Smooth muscle cell (in vitro differentiated cells): ENCODE results near the gene TMED6. TPM values are rescaled to one million over a fixed set of nuclear protein-coding genes. Genes with fewer than 3 reads are reported as not detected.
"Not testable (repeated sequence)": the region's sequence is repeated elsewhere in the genome, so short reads cannot be mapped to it uniquely, and the experiment has no call there.

ENCODE experiments used
- DNase-seq: peaks from one replicate; lab custom pipeline; 2025; ENCODE audit not compliant: unreplicated experiment; lab: John Stamatoyannopoulos, UW
- H2AFZ ChIP-seq: fragments of 200-600 bp; sonication (generic); 2 replicates; pipeline ENCODE4 v1.6.0; 2016; ENCODE audit warnings: antibody characterized with exemption, low read depth, mild to moderate bottlenecking
- H3F3A ChIP-seq: fragments of 200-600 bp; sonication (generic); 2 replicates; pipeline ENCODE4 v1.6.0; 2017; ENCODE audit warnings: antibody characterized with exemption, low read depth
- H3K27ac ChIP-seq: fragments of 200-600 bp; sonication (generic); 2 replicates; pipeline ENCODE4 v1.5.1; 2016; ENCODE audit warnings: low read depth, mild to moderate bottlenecking
- H3K27me3 ChIP-seq: fragments of 200-600 bp; sonication (generic); 2 replicates; pipeline ENCODE4 v1.6.1; 2016; ENCODE audit warnings: low read depth, mild to moderate bottlenecking
- H3K36me3 ChIP-seq: fragments of 200-600 bp; sonication (generic); 2 replicates; pipeline ENCODE4 v1.5.1; 2016; ENCODE audit warnings: low read depth
- H3K4me1 ChIP-seq: fragments of 200-600 bp; sonication (generic); 2 replicates; pipeline ENCODE4 v1.5.1; 2016; ENCODE audit warnings: low read depth
- H3K4me2 ChIP-seq: fragments of 200-600 bp; sonication (generic); 2 replicates; pipeline ENCODE4 v1.6.0; 2016; ENCODE audit warnings: mild to moderate bottlenecking
- H3K4me3 ChIP-seq: fragments of 200-600 bp; sonication (generic); 2 replicates; pipeline ENCODE4 v1.5.1; 2016; ENCODE audit warnings: mild to moderate bottlenecking
- H3K79me2 ChIP-seq: fragments of 200-600 bp; sonication (generic); 2 replicates; pipeline ENCODE4 v1.6.0; 2016; ENCODE audit warnings: low read depth, mild to moderate bottlenecking
- H3K9ac ChIP-seq: fragments of 200-600 bp; sonication (generic); 2 replicates; pipeline ENCODE4 v1.6.0; 2016; ENCODE audit warnings: low read depth
- H3K9me3 ChIP-seq: fragments of 200-600 bp; sonication (generic); replicated peaks from 2 replicates; pipeline ENCODE4 v1.5.1; 2016; ENCODE audit warnings: low read depth
- H4K20me1 ChIP-seq: fragments of 200-600 bp; sonication (generic); 2 replicates; pipeline ENCODE4 v1.6.0; 2016; ENCODE audit warnings: low read depth
- CTCF ChIP-seq: fragments of 200-600 bp; sonication (generic); IDR thresholded peaks from 2 replicates; pipeline ENCODE4 v1.5.1; 2017; ENCODE audit warnings: borderline replicate concordance, mild to moderate bottlenecking, antibody characterized with exemption; ENCODE audit not compliant: insufficient read depth, poor library complexity, severe bottlenecking
- WGBS: methylation state at CpG from one replicate; pipeline ENCODE4 v1.1.7; 2016; ENCODE audit warnings: low lambda C conversion rate; 5-methylcytosine and 5-hydroxymethylcytosine counted together
- polyA plus RNA-seq: library from polyadenylated mRNA; unstranded; fragments of >200 nt; fragmentation: Nextera tagmentation; extraction: Ambion mirVana; gene quantifications from 2 replicates; pipeline ENCODE4 v1.2.1, GENCODE V29; 2016
- total RNA-seq: library from RNA; depleted of rRNA; stranded (reverse); fragments of >200 nt; gene quantifications from 2 replicates; pipeline ENCODE4 v1.2.3, GENCODE V29; 2014

The TMED6 gene
- total and polyA plus RNA-seq, 2 experiments from 2014 or later, result 0.23 to 0.27 TPM

GRCh38 chr16:69365901-69366300 is 14.3 kb upstream of the TMED6 start:
- H3K27me3 ChIP-seq, result no peaks in the 10 kb centered on the region
- peaks cover 3% of the 10 kb centered on the region for H3K36me3 ChIP-seq
- peaks cover 10% of the 10 kb centered on the region for H4K20me1 ChIP-seq
- H3K9me3 ChIP-seq, result no peaks in the 10 kb centered on the region
- no peak for DNase-seq
- H3K4me1 ChIP-seq, result no peaks in the 10 kb centered on the region
- no peak for TF ChIP-seq CTCF
- 74% methylated on average over 2 of the region's 2 CpGs for WGBS
- no peak overlapping the region for H3K9ac ChIP-seq
- no peak overlapping the region for H3K4me2 ChIP-seq
- peaks cover 3% of the 10 kb centered on the region for H3F3A ChIP-seq
- H3K79me2 ChIP-seq, result no peaks in the 10 kb centered on the region
- no peak overlapping the region for H3K4me3 ChIP-seq
- H3K27ac ChIP-seq, result no peak overlapping the region
- H2AFZ ChIP-seq, result no peak overlapping the region

GRCh38 chr16:69364088-69364487 is 12.5 kb upstream of the TMED6 start:
- Histone ChIP-seq H3K27me3 (no peaks in the 10 kb centered on the region), H3K9ac (no peak overlapping the region), H3K36me3 (peaks cover 3% of the 10 kb centered on the region), H3K4me2 (no peak overlapping the region), H3K79me2 (no peaks in the 10 kb centered on the region), H3K4me1 (no peaks in the 10 kb centered on the region), H2AFZ (no peak overlapping the region), H3K27ac (no peak overlapping the region), H3K9me3 (no peaks in the 10 kb centered on the region), H3F3A (no peaks in the 10 kb centered on the region), H3K4me3 (no peak overlapping the region), H4K20me1 (peaks cover 10% of the 10 kb centered on the region)
- TF ChIP-seq CTCF, result no peak
- WGBS, result 97% methylated on average over 2 of the region's 2 CpGs
- DNase-seq, result no peak

- peaks cover 3% of the 10 kb centered on the region for H3K36me3 ChIP-seq
- H2AFZ ChIP-seq, result no peak overlapping the region
- no peak overlapping the region for H3K4me3 ChIP-seq
- 98% methylated on average over 5 of the region's 5 CpGs for WGBS
- no peak for DNase-seq
- TF ChIP-seq CTCF, result no peak
- peaks cover 7% of the 10 kb centered on the region for H4K20me1 ChIP-seq
- no peaks in the 10 kb centered on the region for H3K27me3 ChIP-seq
- H3K27ac ChIP-seq, result no peak overlapping the region
- H3K79me2 ChIP-seq, result no peaks in the 10 kb centered on the region
- no peak overlapping the region for H3K9ac ChIP-seq
- H3K9me3 ChIP-seq, result no peaks in the 10 kb centered on the region
- no peaks in the 10 kb centered on the region for H3K4me1 ChIP-seq
- H3F3A ChIP-seq, result no peaks in the 10 kb centered on the region
- H3K4me2 ChIP-seq, result no peak overlapping the region
These were observed 11.7 kb upstream of the TMED6 start for GRCh38 chr16:69363281-69363717.

- not testable (repeated sequence) for H3F3A ChIP-seq, H3K27me3 ChIP-seq, H4K20me1 ChIP-seq, H2AFZ ChIP-seq, H3K4me3 ChIP-seq, H3K9ac ChIP-seq, DNase-seq, H3K36me3 ChIP-seq, H3K4me1 ChIP-seq, H3K79me2 ChIP-seq, H3K9me3 ChIP-seq, H3K4me2 ChIP-seq, H3K27ac ChIP-seq
- 97% methylated on average over 9 of the region's 9 CpGs for WGBS
These were observed 8.5 kb upstream of the TMED6 start for GRCh38 chr16:69360070-69360469.
